GM19372 (cell line): Measurements from ENCODE around the gene ABHD15.
A peak's percentile ranks its signal among the peaks of the same experiment; 100 is the strongest.

Experiments used
- ATAC-seq: cut with Tn5 transposase; IDR thresholded peaks from one replicate; pipeline ENCODE4 v1.9.1; 2021; ENCODE audit warnings: mild to moderate bottlenecking, low read depth, moderate library complexity; ENCODE audit not compliant: unreplicated experiment

ABHD15 gene

DNA sequence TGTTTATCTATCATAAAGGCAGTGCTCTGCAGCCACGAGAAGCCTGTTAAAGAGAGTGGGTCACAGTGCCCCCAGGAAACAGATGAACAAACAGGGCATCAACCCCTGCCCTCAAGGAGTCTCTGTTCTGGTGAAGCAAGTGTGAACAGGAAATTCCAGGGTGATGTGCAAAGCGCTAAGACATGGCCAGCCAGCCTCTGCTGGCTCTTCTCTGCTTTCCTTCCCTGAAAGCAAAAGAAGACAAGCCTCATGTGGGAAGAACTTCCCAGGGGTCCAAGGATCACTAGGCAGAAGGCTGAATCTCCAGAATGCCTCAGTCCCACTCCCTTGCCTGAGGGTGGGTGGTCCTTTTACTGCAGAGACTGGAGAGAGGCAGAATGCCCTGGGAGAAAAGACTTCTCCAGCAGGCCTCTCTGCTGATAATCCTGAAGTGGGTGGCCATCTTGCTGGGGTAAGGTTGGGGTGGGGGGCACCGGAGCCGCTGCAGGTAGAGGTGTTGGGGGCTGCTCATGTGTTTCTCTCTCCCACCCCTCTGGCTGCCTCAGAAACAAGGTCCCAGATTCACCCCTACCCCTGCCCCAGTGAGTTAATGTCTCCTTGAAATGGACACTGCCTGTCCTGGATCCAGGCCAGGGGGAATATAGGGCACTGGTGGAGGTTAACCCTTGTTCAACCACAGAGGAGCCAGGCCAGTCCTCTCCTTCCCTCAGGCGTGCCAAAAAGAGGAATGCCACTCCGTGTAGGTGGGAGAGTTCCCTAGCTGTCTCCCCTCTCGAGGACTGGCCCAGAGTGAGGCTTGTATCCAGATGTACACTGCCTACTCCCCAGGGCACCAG is 28.5 kb upstream of the ABHD15 start:
- ATAC-seq, result no peak

DNA sequence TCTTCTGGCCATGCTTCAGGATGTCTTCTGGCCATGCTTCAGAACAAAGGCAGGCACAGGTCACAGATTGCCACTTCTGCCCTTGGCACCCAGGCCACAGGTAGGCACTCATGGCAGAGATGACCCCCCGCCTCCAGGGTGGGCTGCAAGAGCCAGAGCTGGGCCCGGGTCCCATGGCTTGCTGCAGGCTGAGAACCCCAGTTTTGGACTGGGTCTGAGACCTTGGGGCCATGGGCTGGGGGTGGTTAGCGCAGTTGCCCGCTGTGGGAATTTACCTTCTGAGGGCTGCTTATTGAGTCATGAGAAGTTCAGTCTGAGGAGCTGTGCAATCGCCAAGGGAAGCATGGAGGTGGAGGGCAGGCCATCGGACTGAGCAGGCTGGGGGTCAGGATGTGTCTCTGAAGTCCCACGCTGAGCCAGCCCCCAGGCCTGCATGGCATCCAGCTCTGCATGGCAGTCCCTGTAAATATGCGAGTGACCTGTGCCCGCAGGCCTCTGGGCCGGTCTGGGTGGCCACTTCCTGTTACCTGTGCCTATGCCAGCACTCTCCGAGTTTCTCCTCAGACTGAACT is 27.8 kb upstream of the ABHD15 start:
- ATAC-seq, result no peak

DNA sequence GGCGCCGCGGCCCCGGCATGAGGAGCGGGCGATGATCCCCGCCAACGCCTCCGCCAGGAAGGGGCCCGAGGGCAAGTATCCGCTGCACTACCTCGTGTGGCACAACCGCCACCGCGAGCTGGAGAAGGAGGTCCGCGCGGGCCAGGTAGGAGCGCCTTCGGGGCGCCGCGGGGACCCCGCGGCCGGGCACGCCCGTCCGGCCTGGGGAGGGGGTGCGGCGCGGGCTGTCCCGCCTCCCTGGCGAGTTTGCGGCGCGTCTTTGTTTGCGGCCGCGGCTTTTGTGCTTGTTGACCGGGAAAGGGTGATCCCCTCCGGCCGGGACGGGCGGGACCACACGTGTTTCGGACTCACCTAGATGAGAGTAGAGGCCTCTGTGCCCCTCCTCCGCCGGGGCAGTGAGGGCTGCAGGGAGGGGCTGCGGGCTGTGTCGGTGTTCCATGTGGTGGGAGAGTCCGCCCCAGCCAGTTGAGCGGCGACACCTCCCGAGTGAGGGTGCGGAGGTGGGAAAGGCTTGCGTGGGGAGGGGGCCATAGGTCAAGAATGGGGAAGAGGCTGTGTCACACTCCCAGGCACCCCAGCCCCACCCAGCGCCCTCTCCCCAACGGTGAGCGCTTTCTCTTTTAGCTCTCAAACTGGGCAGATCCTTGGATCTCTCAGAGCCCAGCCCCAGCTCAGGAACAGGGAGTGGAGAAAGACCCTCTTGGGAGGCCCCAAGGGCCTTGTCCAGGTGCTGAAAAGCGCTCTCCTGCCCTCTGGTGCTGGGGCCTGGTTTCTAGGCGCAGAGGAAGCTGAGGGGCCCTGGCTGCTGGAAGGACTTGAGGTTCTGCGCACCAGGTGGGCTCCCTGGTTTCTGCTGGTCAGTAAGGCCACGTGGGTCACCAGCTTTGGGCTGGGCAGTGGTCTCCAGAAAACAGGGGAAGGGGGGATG is 27.0 kb upstream of the ABHD15 start:
- no peak for ATAC-seq

DNA sequence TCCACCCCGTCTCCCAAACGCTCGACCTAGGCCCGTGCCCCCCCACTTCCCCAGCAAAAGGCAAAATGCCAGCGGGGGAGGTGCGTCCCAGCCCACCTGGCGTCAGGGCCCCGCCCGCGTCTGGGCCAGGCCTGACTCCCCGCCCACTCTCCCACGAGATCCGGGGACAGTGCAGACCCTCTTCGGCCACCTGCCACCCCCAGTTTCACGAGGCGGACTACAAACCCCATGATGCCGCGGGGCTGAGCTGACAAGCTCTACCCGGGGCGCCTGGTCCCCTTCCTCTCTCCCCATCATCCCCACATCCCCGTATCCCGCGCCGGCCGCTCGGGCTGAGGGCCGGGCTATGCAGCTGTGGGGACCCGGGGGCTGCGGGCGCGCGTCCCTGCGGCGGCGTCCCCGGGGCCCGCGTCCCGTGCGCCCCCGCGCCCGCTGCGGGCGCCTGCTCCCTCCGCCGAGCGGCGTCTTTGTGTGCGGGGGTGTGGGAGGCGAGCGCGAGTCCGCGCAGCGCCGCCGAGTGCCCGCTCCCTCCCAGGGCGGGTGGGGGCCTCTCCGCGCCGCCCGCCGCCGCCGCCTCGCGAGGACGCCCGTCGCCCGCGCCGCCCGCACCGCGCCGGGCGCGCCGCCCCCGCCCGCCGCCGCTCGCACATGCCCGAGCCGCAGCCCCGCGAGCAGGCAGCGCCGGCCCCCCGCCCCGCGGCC is 26.2 kb upstream of the ABHD15 start, which contains the start of gene ANKRD13B:
TSS of gene ANKRD13B (plus strand) at position 283 of the 702 bp plus-strand sequence. CDS start 490 bp downstream, outside the sequence.
- ATAC-seq, result no peak

DNA sequence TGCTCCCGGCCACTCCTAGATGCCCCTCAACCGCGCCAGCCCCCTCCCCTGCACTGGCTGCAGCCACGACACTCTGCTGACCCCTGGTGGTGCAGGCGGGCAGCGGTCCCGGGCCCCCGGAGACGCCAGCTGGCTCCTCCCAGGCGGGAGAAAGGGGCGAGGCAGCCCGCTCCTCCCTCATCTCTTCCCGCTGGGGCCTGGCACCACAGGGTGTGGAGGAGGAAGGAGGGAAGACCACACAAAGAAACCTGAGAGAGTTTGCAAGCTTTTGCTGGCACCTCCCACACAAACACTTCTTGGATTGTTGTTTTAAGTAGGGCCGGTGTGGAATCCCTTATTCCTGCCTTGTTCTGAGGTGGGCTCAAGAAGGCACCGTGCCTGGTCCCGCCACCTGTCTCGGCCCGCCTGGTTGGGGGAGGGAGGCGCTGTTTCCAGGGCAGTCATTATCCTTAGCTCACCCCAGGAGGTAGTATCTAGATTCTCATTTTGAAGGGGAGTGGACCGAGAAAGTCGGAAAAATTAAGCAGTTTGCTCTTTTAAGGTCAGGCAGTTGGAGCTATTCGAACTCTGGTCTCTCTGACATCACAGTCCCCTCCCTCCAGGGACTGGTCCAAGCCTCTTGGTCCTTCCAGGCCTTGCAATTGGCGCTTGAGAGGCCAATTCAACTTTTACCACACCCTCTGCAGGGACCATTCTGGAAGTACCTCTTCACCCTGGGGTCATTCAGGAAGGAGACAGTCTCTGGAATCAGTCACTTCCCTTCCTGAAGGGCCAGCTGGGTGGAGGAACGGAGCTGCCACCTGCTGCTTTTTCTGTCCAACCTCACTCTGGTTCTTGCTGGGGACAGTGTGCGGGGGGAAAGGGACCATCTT is 25.1 kb upstream of the ABHD15 start:
- no peak for ATAC-seq

DNA sequence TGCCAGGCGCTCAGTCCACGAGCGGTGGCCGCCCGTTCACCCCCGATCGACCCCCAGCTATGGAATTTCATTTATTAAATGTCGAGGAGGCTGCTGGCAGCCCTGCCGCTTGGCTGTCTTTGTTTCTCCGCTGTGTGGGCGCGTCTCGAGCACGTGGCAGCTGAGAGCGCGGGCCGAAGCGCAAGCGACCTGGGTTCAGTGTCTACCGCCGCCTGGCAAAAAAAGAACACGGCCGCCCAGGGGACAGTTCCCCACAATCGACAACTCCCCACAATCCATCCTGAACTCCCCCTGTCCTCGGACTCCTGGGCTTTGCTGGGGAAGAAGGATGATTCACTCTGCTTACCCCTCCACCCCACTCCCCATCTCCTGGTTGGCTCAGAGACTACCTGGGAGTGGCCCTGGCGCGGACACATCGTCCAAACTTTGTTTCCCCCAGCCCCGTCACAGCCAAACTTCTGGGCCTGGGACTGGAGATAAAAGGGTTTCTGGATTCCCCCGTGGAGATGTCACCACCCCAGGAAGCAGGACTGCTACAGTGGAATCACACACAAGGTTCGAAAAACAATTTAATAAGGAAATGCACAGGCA is 24.4 kb upstream of the ABHD15 start:
- no peak for ATAC-seq

DNA sequence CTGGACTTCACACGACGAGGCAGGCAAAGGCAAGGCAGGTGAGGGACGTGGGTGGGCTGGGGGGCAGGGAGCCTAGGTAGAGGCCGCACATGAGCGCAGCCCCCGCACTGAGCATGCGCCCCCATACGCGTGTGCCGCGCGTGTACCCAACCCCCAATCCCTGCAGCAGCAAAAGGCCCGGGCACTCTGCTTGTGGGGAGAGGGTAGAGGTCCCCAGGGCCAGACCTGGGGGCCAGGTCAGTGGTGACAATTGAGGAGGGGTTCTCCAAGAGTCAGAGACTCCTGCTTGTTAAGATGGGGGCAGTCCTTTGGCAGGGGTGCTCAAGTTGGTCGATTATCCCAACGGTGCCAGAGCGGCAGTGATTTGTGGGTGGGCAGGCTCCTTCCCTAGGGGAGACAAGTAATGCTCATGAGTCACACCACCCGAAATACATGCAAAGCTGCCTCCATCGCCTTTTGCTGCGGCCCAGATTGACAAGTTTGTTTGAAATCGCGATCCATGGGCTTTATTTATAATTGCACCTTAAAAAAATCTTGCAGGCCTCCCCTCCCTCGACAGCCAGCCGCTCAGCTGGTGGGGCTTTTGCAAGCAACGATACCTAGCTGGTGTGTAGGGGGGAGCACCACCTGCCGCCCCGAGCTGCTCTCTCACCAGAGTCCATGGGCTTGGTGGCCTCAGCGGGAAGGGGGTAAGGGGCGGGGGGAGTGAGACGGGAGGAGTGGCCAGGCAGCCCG is 23.7 kb upstream of the ABHD15 start:
- ATAC-seq, result no peak

DNA sequence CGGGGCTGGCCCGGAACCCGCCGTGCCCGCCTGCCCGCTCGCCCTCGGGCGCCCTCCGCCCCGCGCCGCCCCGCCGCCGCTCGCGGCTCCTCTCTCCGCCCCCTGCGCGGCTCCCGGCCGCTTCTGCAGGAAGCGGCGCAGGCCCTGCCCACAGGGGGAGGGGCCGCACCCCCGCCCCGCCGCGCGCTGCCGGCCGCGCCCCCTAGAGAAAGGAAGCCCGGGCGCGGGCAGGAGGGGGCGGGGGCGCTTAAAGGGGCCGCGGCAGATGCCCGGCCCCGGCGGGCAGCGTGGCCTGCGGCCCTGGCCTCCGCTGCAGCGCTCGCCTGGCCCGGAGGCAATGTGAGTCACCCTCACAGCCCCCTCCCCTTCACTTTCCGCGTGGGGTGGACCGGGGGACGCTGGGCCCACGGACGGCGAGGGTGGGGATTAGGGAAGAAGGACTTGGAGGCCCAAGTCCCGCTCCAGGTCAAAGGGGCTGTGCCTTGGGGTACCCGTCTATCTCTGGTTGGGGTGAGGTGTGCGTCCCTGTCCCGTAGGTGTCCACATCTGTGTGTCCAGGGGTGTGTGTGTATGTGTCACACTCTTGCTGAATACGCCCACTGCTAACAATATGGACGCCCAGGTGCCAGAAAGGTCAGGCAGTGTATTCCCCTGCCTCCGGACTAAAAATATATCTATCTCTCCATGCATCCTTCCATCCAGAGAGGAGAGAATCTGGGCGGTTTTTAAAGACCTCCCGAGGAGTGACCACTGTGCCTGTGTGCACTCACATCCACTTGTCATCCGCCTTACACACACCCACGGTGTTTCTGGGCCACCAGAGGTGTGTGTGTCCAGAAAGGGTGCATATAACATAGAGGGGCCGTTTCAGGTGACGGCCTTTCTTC is 22.9 kb upstream of the ABHD15 start, which contains the start of gene GIT1:
TSS of gene GIT1 (minus strand) at position 125 of the 887 bp plus-strand sequence. CDS start 270 bp downstream, outside the sequence.
- peak; percentile 66 for ATAC-seq

DNA sequence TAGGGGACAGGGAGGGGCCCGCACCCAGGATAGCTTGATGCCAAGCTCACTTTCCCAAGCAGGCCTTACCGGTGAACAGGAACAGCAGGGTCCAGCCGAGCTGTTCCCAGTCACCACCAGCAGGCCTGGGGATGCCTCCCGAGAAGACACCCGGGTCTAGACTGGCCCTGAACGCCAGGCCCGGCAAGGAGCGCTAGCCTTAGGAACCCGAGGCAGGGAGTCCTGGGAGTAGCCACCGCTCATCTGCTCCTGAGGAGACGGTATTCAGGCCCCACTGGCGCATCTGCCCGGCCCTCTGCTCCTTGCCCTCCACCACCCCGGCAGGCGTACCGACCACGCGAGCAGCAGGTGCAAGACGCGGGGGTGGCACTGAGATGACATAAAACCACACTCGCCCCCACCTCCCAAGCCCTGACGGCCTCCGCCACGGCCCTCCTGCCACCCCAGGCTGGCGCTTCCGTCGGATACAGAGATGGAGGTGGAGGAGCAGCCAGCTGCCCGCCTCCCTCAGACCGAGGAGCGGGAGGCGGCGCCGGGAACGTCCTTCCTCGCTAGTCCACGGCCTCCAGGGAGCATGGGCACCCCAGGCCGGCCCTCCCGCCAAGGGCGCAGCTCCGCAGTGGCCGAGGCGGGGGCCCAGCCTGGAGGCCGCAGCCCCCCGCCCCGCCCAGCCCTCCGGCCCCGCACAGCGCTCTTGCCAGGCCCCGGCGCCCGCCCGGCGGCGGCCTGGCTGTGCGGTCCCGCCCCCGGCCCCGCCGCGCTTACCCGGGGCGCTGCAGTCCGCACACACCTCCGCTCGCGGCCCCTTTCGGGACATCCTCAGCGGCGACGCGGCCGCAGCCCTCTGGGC is 21.9 kb upstream of the ABHD15 start:
- peak; percentile 15 for ATAC-seq

DNA sequence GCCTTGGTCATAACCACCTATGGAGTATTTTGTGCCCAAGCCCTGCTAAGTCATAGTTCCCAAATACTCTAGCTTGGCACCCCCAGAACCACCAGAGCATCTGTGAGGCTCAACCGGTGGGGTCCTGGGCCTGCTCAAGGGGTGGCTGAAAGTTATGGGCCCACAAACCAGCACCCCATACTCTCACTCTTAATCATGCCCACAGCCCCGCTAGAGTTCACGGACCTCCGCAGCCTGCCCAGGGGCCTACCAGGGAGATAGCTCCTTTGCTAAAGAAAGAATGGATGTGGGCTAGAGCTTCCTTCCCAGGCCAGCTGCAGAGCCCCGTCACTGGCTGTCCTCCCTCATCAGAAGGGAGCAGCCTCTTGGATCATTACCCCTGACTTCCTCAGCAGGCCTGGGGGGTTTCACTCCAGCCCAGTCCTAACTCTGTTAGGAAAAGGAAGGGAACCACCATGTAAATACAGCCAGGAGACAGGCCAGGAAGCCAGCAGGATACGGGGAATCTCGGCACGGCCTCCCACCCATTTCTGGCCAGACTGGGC is 21.3 kb upstream of the ABHD15 start:
- ATAC-seq, result no peak

DNA sequence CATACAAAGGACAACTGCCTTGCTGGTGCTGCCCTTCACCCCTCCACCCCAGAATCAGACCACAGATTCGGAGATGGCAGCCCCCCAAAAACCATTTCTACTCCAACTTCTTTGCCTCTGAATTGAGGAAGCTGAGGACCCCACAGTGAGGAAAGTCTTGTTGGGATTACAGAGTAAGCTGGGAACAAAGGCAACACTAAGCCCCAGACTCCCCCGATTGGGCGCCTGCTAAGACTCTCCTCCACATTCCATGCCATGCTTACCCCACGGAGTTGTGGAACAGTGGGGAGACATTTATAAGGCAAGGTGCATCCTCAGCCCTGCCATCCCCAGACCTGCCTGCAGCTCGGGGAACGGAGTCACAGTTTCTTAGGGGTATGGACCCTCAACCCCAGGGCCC is 20.8 kb upstream of the ABHD15 start:
- no peak for ATAC-seq

DNA sequence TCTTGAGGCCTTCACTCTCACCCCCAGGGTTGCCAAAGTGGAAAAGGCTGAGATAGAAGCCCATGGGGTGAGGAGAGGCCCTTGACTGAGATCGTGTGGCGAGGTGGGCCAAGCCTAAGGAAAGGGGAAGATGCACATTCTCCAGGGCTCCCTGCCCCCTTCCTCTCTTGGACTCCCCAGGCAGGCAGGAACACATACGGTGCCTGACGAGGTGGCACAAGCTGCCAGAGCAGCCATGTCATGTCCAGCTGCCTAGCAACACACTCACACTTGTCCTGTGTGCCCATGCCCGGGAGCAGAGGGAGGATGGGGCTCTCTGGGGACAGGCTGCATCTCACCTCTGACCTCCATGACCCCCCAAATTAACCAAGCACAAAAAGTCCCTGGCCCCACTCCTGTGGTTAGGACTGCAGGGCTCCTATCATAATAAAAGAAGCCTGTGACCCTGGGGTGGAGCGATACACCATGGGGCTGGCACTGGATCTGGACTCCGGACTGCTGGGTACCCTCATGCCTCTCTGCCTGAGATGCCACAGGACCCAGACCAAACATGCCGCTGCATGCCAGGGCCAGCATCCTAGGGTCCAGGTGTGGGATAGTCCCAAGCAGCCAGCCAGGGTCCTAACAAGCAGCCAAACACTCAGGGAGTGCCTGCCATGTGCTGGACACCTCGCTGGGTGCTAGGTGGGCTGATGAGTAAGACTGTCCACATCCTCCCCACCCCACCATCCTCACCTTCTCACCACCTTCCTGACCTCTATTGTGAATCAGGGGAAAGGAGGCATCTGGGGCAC is 20.0 kb upstream of the ABHD15 start:
- no peak for ATAC-seq

DNA sequence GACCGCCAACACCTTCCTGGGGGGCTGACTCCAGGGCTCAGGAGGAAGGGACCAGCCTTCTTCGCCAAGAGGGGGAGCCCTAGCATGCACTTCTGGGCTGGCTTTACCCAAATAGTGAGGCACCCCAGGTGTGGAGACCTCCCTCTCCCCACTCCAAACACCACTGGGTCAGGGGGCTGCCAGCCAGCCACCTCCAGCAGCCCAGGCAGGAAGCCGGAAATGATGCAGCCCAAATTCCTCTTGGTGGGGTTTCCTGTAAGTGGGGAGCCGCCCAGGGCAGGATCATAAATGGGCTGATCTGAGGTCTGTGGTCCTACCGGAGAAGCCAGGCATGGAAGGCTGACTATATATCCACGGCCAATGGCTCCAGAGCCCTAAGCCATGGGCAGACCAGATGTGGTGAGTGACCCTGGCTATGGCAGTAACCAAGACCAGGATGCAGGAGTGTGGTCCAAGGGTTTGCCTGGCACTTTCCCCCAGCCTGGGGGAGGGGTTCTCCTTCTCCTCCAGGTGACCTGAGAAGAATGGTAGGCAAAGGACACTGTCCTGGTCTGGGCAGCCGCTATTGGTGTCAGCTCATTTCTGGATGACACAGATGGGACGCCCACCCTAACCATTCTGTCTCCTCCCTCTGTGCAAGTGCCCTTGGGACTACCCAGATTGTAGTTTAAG is 18.4 kb upstream of the ABHD15 start:
- ATAC-seq, result no peak

DNA sequence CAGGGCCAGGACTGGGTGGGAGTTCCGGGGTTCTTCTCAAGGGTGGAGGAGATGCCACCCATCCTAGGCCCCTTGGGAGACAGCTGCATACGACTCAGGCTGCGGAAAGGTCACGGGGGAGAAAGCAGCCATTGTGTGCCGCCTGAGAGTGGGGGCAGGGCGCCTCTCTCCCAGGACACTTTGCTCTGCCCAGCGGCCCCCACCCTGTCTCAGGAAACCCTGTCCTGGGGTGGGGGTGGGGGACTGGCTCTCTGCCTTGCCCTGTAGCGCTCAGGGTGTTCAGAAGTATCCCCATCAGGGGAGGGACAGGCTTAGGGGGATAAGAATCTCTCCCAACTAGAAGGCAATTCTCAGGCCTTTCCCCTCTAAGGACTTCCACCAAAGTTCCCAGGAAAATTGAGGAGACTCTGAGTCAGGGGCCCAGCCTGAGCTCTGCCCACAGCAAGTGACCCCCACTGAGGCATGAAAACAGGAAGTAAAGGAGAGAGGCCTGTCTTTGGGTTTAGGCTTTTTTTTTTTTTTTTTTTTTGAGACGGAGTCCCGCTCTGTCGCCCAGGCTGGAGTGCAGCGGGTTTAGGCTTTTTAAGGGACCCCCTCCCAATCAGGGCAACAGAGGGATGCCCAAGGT is 17.7 kb upstream of the ABHD15 start:
- no peak for ATAC-seq
